LoVo (cell line): Measurements from ENCODE around the gene STYXL2.

Experiments
- DNase-seq: peaks from one replicate; pipeline ENCODE4 v3.0.0-alpha.2; 2016; ENCODE audit warnings: low spot score

Gene STYXL2

GRCh38 chr1:167093846-167094516 is at the start of gene STYXL2:
Gene STYXL2, plus strand, starts transcription at chr1:167094075. Its CDS starts 775 bp downstream, at chr1:167094850.
- DNase-seq = no peak

DNA sequence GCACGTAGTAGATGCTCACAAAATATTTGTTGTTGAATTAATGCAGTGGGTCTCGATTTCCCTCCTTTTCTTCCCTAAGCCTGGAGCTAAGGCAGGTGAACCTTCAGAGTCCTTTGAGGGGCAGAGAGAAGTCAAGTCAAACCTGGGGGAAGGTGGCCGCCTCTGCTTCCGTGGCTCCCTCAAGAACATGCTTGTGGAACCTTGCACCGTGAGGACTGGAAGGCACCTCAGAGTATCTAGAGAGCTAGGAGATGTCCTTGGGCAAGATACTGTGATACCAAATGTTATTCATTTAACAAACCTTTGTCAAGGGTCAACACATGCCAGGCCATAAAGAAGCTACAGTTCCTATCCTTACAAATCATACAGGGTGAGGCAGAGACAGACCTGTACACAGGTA is 42.0 kb upstream of the STYXL2 start:
- DNase-seq = no peak

DNA sequence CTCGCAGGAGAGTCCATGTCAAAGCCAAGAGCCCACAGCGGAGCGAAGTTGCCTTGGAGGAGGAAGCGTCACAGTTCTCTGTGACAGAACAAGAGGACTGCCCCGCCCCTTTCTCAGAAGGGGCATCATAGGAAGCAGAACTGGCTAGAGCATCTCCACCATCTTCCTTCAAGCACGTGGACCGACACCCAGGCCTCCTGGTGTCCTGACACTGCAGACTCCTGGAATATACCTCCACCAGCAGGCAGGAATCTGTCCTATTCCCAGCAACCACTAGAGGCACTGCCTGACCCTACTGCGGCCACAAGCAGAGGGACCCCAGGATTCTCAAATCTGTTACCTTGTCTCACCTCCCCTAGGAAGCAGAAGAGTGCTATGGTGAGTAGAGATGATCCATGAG is 41.5 kb upstream of the STYXL2 start:
- no peak for DNase-seq

- DNase-seq = no peak
Measured at GRCh38 chr1:167054531-167054930, 39.3 kb upstream of the STYXL2 start.

DNA sequence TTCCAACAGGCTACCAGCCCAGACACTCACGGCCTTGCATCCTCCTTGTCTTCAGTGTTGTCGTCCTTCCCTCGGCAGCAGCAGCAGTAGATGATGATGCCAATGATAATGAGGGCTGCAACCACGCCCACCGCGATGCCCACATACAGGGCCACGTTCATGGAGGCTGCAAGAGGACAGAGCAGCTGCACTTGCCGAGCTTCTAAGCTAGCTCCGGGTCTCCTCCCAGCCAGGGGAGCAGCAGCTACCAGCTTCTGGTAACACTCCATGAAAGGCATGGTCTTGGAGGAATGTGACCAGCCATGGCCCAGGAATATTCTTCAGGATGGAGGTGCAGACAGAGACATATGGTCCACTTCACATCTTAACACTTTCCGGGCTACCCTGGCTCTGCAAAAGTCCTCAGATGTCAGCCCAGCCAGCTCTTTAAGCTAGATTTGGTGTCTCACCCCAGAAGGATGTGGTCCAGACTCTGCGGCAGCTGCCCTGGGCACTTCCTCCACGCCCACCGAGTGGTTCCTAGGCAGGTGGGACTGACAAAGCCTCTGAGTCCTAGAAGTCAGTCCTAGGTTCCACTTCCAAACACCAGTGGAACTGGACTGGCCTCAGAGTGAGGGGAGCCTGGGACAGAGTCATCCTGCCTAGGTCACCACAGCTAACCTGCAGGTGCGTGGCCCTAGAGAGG is 38.8 kb upstream of the STYXL2 start:
- no peak for DNase-seq

- DNase-seq = no peak
Measured at GRCh38 chr1:167056529-167057231, 37.2 kb upstream of the STYXL2 start.

GRCh38 chr1:167057241-167057688 is 36.6 kb upstream of the STYXL2 start:
- peak; percentile 20 for DNase-seq

GRCh38 chr1:167059045-167059808 is 34.6 kb upstream of the STYXL2 start:
- peak; percentile 59 for DNase-seq

DNA sequence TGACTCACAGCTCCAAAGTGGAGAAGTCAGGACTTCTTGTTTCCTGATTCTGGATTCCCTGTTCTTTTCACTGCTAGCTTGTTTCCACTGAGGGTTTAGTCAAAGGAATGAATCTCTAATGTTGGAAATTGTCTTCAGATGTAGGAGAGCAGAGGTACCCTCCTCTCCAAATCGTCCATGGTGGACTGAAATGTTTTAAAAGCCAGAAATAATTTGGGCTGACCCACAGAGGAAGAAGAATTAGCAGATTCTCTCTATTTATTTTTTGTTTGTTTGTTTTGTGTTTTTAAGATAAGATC is 34.1 kb upstream of the STYXL2 start:
- no peak for DNase-seq

DNA sequence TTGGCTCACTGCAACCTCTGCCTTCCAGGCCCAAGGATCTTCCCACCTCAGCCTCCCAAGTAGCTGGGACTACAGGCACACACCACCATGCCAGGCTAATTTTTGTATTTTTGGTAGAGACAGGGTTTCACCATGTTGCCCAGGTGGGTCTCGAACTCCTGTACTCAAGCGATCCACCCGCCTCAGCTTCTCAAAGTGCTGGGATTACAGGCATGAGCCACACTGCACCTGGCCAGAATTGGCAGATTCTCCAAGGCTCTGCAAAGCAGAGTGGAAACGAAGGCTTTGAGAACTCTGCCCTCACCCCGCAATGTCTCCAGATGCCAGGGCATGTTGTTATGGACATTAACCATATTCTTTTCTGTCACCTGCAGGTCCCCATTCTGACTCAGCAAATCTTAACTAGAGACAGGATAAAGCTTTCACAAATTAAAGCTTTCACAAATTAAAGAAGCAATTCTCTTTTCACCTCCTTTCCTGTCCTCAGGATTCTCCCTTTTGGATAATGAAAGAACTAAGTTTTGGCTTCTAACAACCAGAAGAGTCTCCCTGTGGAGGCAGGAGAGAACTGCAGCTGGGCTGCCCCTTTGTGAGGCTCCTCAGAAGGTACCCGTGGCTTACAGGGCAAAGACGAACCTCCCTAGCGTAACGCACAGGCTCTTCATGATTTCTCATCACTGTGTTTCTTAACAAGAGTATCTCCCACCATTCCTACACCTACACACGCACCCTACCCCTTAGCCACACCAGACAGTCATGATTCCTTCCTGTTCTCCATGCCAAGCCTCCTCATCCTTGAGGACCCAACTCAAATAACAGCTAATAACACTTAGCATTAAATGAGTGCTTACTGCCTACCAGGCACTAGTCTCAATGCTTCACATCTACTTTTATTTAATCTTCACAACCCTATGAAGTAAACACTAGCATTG is 33.5 kb upstream of the STYXL2 start:
- DNase-seq = no peak

DNA sequence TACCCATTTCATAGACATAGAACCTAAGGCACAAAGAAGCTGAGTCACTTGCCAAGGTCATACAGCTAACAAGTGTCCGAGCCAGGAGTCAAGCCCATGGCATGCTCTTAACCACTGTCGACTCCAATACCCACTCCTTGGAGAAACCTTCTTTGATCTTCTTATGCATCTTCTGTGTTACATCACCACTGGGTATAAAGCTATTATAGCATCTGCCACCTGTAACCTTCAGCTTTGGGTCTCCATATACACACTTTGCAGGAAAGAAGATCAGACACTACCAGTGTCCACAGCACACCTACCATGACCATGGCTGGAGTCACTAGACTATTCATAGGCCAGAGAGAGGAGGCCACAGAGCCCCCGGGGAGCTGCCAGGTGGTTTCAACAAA is 32.8 kb upstream of the STYXL2 start:
- no peak for DNase-seq

- no peak for DNase-seq
Measured at GRCh38 chr1:167064621-167065020, 29.3 kb upstream of the STYXL2 start.

DNA sequence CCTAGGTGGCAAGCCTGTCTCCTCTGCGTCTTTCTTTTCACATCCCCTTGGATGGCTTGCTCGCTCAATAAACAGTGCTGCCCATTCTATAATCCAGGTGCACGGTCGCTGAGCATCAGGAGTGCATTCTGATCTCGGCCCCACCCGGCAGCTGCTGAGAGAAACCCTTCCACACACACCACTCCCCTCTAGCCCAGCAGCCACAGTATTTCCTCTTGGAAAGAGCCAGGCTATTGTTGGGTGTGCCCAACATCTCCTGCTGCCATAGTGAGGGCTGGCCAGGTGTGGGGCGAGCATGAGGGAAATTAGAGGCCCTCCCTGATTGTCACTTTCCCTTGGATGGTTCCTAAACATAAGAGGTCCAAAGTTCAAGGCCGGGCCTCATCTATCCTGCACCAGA is 28.4 kb upstream of the STYXL2 start:
- no peak for DNase-seq

- peak; percentile 76 for DNase-seq
Measured at GRCh38 chr1:167066333-167067122, 27.3 kb upstream of the STYXL2 start.

GRCh38 chr1:167067904-167068303 is 26.0 kb upstream of the STYXL2 start:
- no peak for DNase-seq

DNA sequence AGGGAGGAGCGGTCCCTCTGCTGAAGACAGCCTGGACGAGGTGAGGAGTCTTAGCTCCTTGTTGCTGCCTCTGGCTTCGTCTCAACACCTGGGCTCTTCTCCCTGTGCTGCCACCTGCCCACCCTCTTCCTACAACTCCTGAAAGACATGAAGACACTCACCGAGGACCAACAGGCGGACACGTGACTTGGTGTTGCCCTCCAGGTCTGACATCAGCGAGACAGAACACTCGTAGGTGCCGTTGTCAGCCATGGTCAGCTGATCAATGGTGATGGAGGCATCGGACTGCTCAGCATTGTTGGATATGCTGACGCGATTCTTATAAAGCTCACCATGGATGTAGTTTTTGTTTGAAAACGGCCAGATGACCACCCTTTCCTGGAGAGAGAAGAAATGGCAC is 25.1 kb upstream of the STYXL2 start:
- DNase-seq = no peak

DNA sequence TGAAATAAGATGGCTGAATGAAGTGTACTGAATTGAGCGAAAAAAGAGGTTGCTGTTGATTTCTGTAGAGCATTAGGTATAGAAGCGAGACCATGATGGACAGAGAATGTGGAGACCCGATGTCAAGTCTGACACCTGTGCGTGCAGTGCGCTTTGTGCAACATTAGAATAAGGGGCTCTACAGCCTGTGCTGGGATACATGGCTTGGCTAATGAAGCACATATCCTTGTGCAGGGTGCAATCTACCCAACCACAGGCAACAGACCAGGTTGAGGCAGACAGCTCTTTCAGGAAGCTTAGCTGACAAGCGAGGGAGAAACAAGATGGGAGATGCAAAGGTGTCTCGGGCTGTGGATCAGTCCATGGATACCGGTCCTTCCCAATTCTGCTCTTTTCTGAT is 22.6 kb upstream of the STYXL2 start:
- DNase-seq = no peak

GRCh38 chr1:167076136-167076710 is 17.7 kb upstream of the STYXL2 start:
- DNase-seq = no peak

DNA sequence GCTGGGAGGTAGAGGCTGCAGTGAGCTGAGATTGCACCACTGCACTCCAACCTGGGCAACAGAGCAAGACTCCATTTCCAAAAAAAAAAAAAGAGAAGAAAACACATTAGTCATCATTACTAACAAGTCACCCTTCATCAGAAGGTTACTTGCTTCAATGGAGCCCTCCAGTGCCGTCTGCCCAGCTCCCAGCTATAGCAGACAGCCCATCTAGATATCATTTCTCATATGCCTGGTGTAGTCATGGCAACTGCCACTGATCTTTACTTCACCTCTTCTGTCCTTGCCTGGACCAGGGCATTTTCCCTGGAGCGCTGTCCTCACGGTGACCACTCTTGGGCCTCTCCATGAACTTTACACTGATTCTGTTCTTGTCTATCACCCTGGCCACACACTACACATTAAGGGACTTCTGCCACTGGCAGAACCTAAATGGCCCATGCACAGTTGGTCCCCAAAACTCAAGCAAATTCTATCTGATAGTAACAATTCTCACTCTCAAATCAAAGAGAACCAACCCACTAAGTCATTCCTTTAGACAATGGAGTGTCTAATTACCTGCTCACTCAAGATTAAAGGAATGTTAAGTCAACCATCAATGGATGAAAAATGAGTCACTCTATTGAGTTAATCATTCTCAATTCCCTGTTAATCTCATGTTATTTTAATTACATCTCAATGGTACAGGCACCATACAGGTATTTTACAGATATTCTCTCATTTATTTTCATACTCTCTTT is 16.6 kb upstream of the STYXL2 start:
- DNase-seq = no peak

- no peak for DNase-seq
Measured at GRCh38 chr1:167077868-167078210, 16.0 kb upstream of the STYXL2 start.
